OCI-LY7 (cell line): ENCODE results near the gene GTSE1.

Experiments used
- EZH2phosphoT487 ChIP-seq: fragments of 200-600 bp; sonication (generic); IDR thresholded peaks from 2 replicates; pipeline ENCODE4 v1.6.1; 2018; ENCODE audit warnings: low read depth, borderline replicate concordance, mild to moderate bottlenecking, mixed run types, antibody characterized with exemption, low read length, moderate library complexity, mixed read lengths
- TF ChIP-seq, protein P1 (sequence below): fragments of 200-600 bp; sonication (generic); conservative IDR thresholded peaks from 2 replicates; pipeline ENCODE4 v1.5.1; 2014; ENCODE audit warnings: mild to moderate bottlenecking, antibody characterized with exemption, low read length, moderate library complexity, mixed read lengths

DNA sequence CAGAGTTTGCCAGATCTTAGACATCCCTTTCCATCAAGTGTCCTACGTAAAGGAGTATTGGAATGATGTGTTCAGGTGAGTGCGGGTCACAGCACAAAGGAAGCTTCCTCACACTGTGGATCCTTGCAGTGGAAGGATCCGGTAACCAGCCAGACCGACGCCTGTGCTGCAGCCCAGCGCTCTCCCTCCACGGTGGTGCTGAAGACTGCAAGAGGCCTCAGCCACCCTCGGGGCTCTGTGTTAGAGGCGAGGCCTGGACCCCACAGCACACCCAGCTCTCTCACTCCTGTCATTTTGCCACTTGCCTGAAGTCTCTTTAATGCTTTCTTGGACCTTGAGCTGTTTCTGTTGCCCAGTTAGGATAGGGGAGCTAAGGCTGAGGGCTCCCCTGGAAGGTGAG, 41.2 kb downstream of the GTSE1 start:
- TF ChIP-seq, protein P1, sequence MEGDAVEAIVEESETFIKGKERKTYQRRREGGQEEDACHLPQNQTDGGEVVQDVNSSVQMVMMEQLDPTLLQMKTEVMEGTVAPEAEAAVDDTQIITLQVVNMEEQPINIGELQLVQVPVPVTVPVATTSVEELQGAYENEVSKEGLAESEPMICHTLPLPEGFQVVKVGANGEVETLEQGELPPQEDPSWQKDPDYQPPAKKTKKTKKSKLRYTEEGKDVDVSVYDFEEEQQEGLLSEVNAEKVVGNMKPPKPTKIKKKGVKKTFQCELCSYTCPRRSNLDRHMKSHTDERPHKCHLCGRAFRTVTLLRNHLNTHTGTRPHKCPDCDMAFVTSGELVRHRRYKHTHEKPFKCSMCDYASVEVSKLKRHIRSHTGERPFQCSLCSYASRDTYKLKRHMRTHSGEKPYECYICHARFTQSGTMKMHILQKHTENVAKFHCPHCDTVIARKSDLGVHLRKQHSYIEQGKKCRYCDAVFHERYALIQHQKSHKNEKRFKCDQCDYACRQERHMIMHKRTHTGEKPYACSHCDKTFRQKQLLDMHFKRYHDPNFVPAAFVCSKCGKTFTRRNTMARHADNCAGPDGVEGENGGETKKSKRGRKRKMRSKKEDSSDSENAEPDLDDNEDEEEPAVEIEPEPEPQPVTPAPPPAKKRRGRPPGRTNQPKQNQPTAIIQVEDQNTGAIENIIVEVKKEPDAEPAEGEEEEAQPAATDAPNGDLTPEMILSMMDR: no peak
- TF ChIP-seq EZH2phosphoT487: no peak
